ENCODE measurements around the gene PDIA6. TPM values are rescaled to one million over a fixed set of nuclear protein-coding genes. Genes with fewer than 3 reads are reported as not detected.
"Not testable (repeated sequence)": the region's sequence is repeated elsewhere in the genome, so short reads cannot be mapped to it uniquely, and the experiment has no call there.

The PDIA6 gene
- total and polyA plus RNA-seq, 4 donors = 164 to 222 (median 168) TPM

DNA sequence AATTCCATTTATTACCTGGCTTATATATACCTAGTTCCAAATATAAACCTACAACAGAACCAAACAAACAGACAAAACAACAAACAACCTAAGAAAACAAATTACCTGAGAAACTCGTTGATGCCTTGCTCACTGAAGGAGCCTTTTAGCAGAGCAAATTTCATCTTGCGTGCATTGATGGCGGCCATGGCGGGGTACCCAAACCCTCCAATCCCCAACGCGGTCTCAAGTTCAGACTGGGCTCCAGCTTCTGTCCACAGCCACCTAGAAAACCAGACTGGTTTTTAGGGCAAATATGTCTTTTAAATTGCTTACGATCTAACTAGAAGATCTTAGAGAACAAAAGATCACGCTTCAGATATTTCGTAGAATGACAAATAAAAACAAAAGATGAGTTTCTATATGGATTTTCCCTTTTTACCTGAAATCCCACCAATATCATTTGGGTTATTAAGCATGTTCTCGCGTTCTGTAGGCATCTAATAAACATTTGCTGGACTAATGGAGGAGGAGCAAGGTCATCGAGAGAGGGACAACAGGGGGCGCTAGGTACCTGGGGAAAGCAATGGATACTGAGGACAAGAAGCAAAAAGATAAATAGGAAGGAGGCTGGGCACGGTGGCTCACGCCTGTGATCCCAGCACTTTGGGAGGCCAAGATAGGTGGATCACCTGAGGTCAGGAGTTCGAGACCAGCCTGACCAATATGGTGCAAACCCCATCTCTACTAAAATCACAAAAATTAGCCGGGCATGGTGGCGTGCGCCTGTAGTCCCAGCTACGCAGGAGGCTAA lies 25.2 kb downstream of the PDIA6 start:
- WGBS (ENCODE audit: insufficient coverage) = 95% methylated on average over 7 of the region's 20 CpGs
- no peaks in the 10 kb centered on the region for H3K4me1 ChIP-seq (ENCODE audit: control insufficient read depth, insufficient read depth, low read length)
- DNase-seq (ENCODE audit: low read depth in 4 of 6, low spot score in 6 of 6) = peak in 1 of 6 donors; percentile 39
- H3K4me3 ChIP-seq (ENCODE audit: low read depth, low read length) = no peak overlapping the region
- H3K27me3 ChIP-seq (ENCODE audit: control insufficient read depth, insufficient read depth, low read length) = no peaks in the 10 kb centered on the region
- peaks cover 53% of the 10 kb centered on the region for H3K36me3 ChIP-seq (ENCODE audit: control insufficient read depth, insufficient read depth, low read length)
- H3K27ac ChIP-seq (ENCODE audit: low read depth, low read length) = no peak overlapping the region
- no peaks in the 10 kb centered on the region for H3K9me3 ChIP-seq (ENCODE audit: control insufficient read depth, insufficient read depth, low read length)

DNA sequence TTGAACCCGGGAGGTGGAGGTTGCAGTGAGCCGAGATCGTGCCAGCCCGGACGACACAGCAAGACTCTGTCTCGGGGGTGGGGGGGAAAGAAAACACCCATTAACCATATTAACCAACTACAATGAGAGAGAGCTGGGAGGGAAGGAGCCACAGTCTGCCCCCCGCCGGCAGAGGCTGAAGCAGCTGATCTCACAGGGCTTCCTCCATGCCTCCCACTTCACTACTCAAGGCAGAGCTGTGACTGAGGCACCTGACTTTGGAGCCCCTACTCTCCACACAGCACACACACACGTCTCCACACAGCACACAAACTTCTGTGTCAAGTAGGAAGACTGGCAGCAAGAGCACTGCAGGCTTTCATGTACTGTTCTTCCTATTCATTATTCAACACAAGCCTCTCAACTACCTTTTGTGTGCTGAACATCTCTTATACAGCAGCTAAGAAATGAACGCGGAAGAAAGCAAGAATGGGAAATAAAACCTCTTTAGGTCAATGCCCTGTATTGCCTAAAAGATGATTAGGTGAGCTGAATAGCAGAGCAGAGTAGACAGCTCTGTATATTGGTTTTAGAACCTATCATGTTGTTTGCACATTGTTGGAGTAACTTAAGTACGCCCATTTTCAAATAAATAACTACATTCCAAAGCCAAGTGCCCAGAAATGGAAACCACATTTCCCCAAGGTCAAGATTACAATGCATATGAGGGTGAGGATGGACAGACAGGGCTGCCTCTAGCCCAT lies 26.2 kb downstream of the PDIA6 start:
- Histone ChIP-seq H3K4me3 (ENCODE audit: low read depth, low read length) (no peak overlapping the region), H3K36me3 (ENCODE audit: control insufficient read depth, insufficient read depth, low read length) (peaks cover 61% of the 10 kb centered on the region), H3K4me1 (ENCODE audit: control insufficient read depth, insufficient read depth, low read length) (no peaks in the 10 kb centered on the region), H3K27me3 (ENCODE audit: control insufficient read depth, insufficient read depth, low read length) (no peaks in the 10 kb centered on the region), H3K9me3 (ENCODE audit: control insufficient read depth, insufficient read depth, low read length) (no peaks in the 10 kb centered on the region), H3K27ac (ENCODE audit: low read depth, low read length) (no peak overlapping the region)
- 89% methylated on average over 2 of the region's 12 CpGs for WGBS (ENCODE audit: insufficient coverage)
- DNase-seq (ENCODE audit: low read depth in 4 of 6, low spot score in 6 of 6) = no peak

DNA sequence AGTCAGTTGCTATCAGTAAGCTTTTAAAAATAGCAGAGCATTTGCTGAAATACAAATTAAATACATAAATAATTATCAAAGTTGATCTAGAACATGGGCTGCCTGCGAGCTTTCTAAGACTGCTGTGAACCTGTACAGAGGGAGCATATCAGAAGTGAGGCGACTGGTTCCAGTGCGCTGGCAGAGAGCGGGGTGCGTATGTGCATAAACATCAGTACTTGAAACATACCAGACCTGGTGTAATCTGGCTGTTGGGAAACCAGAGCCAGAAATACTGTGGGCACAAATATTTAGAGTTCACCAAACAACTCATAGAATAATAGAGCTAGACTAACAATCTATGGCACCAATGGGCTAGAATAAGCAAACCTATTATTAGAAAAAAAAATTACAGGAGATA lies 27.3 kb downstream of the PDIA6 start:
- H3K36me3 ChIP-seq (ENCODE audit: control insufficient read depth, insufficient read depth, low read length) = peaks cover 62% of the 10 kb centered on the region
- H3K4me1 ChIP-seq (ENCODE audit: control insufficient read depth, insufficient read depth, low read length) = no peaks in the 10 kb centered on the region
- WGBS (ENCODE audit: insufficient coverage) = 92% methylated on average over 4 of the region's 5 CpGs
- DNase-seq (ENCODE audit: low read depth in 4 of 6, low spot score in 6 of 6) = no peak
- H3K27me3 ChIP-seq (ENCODE audit: control insufficient read depth, insufficient read depth, low read length) = no peaks in the 10 kb centered on the region
- no peaks in the 10 kb centered on the region for H3K9me3 ChIP-seq (ENCODE audit: control insufficient read depth, insufficient read depth, low read length)
- no peak overlapping the region for H3K4me3 ChIP-seq (ENCODE audit: low read depth, low read length)
- no peak overlapping the region for H3K27ac ChIP-seq (ENCODE audit: low read depth, low read length)

DNA sequence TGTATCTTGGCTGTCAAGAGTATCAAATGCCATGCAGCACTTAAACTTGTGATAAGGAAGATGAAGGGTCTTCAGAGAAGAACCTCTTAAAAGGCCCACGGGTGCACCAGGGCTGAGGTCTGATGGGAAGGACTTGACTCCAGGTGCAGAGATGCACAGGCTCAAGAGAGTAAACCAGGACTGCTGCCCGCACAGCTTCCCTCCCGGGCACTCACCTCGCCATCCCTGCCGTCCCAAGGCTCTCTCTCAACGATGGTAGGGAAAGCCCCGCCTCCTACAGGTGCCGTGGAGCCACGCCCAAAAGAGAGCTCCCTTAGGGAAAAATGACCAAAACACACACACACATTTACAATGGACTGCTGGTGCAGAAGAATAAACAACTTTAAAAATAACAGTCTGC lies 27.9 kb downstream of the PDIA6 start:
- Histone ChIP-seq H3K9me3 (ENCODE audit: control insufficient read depth, insufficient read depth, low read length) (no peaks in the 10 kb centered on the region), H3K27me3 (ENCODE audit: control insufficient read depth, insufficient read depth, low read length) (no peaks in the 10 kb centered on the region), H3K4me3 (ENCODE audit: low read depth, low read length) (no peak overlapping the region), H3K36me3 (ENCODE audit: control insufficient read depth, insufficient read depth, low read length) (peaks cover 63% of the 10 kb centered on the region), H3K27ac (ENCODE audit: low read depth, low read length) (no peak overlapping the region), H3K4me1 (ENCODE audit: control insufficient read depth, insufficient read depth, low read length) (no peaks in the 10 kb centered on the region)
- no peak for DNase-seq (ENCODE audit: low read depth in 4 of 6, low spot score in 6 of 6)
- 88% methylated on average over 7 of the region's 9 CpGs for whole genome bisulfite sequencing (ENCODE audit: insufficient coverage)

DNA sequence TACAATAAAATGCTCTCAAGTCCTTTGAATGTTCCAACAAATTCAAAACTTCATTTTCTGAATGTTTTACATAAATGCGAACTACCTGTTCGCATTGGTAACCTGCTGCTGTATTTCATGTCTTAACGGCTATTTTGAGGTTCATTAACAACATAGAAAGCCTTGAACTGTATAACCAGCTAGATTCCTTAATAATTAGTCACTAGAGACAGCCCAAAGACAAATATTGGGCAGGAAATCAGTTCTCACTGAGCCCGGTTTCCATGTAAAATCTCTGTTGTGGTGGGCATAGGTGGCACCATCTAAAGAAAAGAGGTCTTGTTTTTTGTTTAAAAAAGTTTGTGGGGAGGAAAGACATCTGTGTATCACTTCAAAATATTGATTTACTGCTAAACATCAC lies 29.2 kb downstream of the PDIA6 start:
- no peak overlapping the region for H3K4me3 ChIP-seq (ENCODE audit: low read depth, low read length)
- no peak overlapping the region for H3K27ac ChIP-seq (ENCODE audit: low read depth, low read length)
- WGBS (ENCODE audit: insufficient coverage) = no CpG with 5 or more reads among the region's 4 CpGs
- no peaks in the 10 kb centered on the region for H3K4me1 ChIP-seq (ENCODE audit: control insufficient read depth, insufficient read depth, low read length)
- DNase-seq (ENCODE audit: low read depth in 4 of 6, low spot score in 6 of 6) = no peak
- no peaks in the 10 kb centered on the region for H3K9me3 ChIP-seq (ENCODE audit: control insufficient read depth, insufficient read depth, low read length)
- peaks cover 69% of the 10 kb centered on the region for H3K36me3 ChIP-seq (ENCODE audit: control insufficient read depth, insufficient read depth, low read length)
- H3K27me3 ChIP-seq (ENCODE audit: control insufficient read depth, insufficient read depth, low read length) = no peaks in the 10 kb centered on the region

DNA sequence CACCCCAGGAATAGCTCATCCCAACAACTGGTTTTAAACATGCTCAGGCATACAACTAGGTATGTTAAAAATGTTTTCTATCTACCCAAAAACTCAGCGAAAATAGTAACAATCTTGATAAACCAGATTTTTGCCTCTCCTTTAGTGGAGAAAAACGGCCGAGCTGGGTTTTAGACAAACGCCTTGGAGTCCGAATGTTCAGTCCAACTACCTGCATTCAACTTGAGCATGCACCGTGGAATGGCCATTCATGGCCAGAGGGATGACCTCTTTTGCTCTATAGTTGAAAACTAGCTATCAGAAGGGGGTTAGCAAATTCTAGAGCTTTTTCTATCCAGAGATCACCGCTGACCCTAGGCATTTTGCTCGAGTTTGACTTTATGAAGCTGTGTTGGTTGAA lies 30.8 kb downstream of the PDIA6 start:
- DNase-seq (ENCODE audit: low read depth in 4 of 6, low spot score in 6 of 6) = no peak
- Histone ChIP-seq H3K27ac (ENCODE audit: low read depth, low read length) (no peak overlapping the region), H3K9me3 (ENCODE audit: control insufficient read depth, insufficient read depth, low read length) (no peaks in the 10 kb centered on the region), H3K36me3 (ENCODE audit: control insufficient read depth, insufficient read depth, low read length) (peaks cover 71% of the 10 kb centered on the region), H3K4me1 (ENCODE audit: control insufficient read depth, insufficient read depth, low read length) (no peaks in the 10 kb centered on the region), H3K27me3 (ENCODE audit: control insufficient read depth, insufficient read depth, low read length) (no peaks in the 10 kb centered on the region), H3K4me3 (ENCODE audit: low read depth, low read length) (no peak overlapping the region)
- WGBS (ENCODE audit: insufficient coverage) = 100% methylated on average over 7 of the region's 8 CpGs

DNA sequence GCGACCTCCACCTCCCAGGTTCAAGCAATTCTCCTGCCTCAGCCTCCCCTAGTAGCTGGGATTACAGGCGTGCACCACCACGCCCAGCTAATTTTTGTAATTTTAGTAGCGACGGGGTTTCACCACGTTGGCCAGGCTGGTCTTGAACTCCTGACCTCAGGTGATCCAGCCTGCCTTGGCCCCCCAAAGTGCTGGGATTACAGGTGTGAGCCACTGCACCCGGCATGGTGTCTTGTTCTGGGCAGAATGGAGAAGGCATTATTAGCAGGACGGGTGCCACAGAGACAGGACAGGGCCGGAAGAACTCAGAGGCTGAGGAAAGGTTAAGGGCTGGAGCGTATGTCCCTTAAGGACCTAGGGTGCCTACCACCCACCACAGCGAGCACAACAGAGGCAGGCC lies 31.8 kb downstream of the PDIA6 start:
- peaks cover 74% of the 10 kb centered on the region for H3K36me3 ChIP-seq (ENCODE audit: control insufficient read depth, insufficient read depth, low read length)
- not testable (repeated sequence) for H3K27ac ChIP-seq (ENCODE audit: low read depth, low read length); H3K4me3 ChIP-seq (ENCODE audit: low read depth, low read length); H3K4me1 ChIP-seq (ENCODE audit: control insufficient read depth, insufficient read depth, low read length); DNase-seq (ENCODE audit: low read depth in 4 of 6, low spot score in 6 of 6); H3K27me3 ChIP-seq (ENCODE audit: control insufficient read depth, insufficient read depth, low read length); H3K9me3 ChIP-seq (ENCODE audit: control insufficient read depth, insufficient read depth, low read length)
- WGBS (ENCODE audit: insufficient coverage) = 95% methylated on average over 5 of the region's 11 CpGs

DNA sequence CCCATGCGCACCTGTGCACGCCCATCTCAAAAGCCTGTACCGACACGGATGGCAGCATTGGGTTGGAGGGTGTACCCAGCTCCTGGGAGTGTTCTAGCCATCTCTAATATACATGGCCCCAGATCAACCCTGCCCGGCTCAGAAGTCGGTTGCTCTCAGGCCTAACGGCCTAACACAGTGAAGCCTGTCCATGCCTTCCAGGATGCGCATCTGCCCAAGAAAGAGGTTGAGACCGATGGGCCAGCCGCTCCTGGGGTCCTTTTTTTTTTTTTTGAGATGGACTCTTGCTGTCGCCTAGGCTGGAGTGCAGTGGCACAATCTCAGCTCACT lies 32.1 kb downstream of the PDIA6 start:
- WGBS (ENCODE audit: insufficient coverage) = 94% methylated on average over 10 of the region's 11 CpGs
- H3K36me3 ChIP-seq (ENCODE audit: control insufficient read depth, insufficient read depth, low read length) = peaks cover 72% of the 10 kb centered on the region
- no peak overlapping the region for H3K4me3 ChIP-seq (ENCODE audit: low read depth, low read length)
- peaks cover under 1% of the 10 kb centered on the region for H3K4me1 ChIP-seq (ENCODE audit: control insufficient read depth, insufficient read depth, low read length)
- H3K27me3 ChIP-seq (ENCODE audit: control insufficient read depth, insufficient read depth, low read length) = no peaks in the 10 kb centered on the region
- H3K27ac ChIP-seq (ENCODE audit: low read depth, low read length) = no peak overlapping the region
- DNase-seq (ENCODE audit: low read depth in 4 of 6, low spot score in 6 of 6) = no peak
- no peaks in the 10 kb centered on the region for H3K9me3 ChIP-seq (ENCODE audit: control insufficient read depth, insufficient read depth, low read length)

DNA sequence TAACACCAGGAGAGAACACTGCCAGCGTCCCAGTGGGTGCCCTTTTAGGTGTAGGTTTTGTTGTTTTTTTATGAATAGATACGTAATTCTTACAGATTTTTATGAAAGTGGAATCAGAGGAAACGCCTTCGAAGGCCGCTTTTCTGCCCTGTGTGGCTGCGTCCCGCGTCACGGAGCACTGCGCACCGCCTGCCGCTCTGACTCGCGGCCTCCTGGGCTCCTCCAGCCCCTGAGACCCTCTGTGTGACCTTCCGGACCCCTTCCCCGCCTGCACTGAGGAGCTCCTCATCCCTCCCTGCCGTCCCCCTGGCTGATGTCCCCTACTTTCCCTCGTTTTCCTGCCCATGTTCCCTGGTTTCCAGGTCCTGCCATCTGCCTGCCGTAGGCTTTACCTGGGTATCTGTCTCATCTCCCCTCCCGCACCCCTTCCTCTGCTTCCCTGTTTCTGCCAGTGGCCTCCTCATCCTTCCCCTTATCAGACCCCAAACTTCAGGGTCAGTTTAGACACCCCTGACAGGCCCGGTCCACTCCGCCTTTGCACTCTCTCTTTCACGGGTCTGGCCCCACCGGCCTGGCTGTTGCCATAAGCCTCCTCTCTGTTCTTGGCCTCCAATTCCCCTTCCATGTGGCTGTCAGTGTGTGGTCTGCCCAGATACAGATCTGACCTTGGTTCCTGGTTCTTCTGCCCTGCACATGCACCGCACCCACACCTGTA lies 32.7 kb downstream of the PDIA6 start:
- H3K9me3 ChIP-seq (ENCODE audit: control insufficient read depth, insufficient read depth, low read length) = no peaks in the 10 kb centered on the region
- DNase-seq (ENCODE audit: low read depth in 4 of 6, low spot score in 6 of 6) = no peak
- no peak overlapping the region for H3K27ac ChIP-seq (ENCODE audit: low read depth, low read length)
- peaks cover 6% of the 10 kb centered on the region for H3K4me1 ChIP-seq (ENCODE audit: control insufficient read depth, insufficient read depth, low read length)
- H3K4me3 ChIP-seq (ENCODE audit: low read depth, low read length) = no peak overlapping the region
- 96% methylated on average over 24 of the region's 25 CpGs for WGBS (ENCODE audit: insufficient coverage)
- H3K36me3 ChIP-seq (ENCODE audit: control insufficient read depth, insufficient read depth, low read length) = peaks cover 72% of the 10 kb centered on the region
- no peaks in the 10 kb centered on the region for H3K27me3 ChIP-seq (ENCODE audit: control insufficient read depth, insufficient read depth, low read length)

All from spinal cord (tissue), 10 donors.